K562 (cell line): ENCODE results near the gene TCF12. TPM values are rescaled to one million over a fixed set of nuclear protein-coding genes. Genes with fewer than 3 reads are reported as not detected.

Experiments used
- ATAC-seq: fragments of 200-7000 bp; cut with Tn5 transposase; 3 replicates; pipeline ENCODE4 v1.9.1; 2020; ENCODE audit warnings: moderate library complexity
- BruUV-seq: library from RNA; stranded (reverse); fragments of 400-500 nt; replicated peaks from 2 replicates; lab custom pipeline; 2021; lab: Mats Ljungman, UMichigan
- CTCF ChIA-PET: fragments of 300-600 bp; formaldehyde crosslinking; extraction: SDS; loops from one replicate; lab custom pipeline; 2021; ENCODE audit warnings: low intra/inter-chr PET ratio; lab: Yijun Ruan, JAX
- POLR2A ChIA-PET: fragments of 300-600, 350-650 bp; sonication (Branson Sonifier 250); formaldehyde crosslinking; extraction: SDS; loops from one replicate; lab custom pipeline; 2021; ENCODE audit warnings: antibody characterized with exemption, inconsistent platforms; lab: Yijun Ruan, JAX
- DNase-seq, 4 experiments: peaks; one replicate each; pipeline versions ENCODE4 v3.0.0 to v3.0.0-alpha.2; 2011 to 2018; ENCODE audit warnings: low spot score in 3 of 4, mixed read lengths in 3 of 4; ENCODE audit errors: extremely low read depth in 1 of 4
- FAIRE-seq: peaks from 2 replicates; lab custom pipeline; 2011; peaks lifted over from hg19 to GRCh38; lab: Jason Lieb, UNC
- H2AFZ ChIP-seq: 2 replicates; pipeline ENCODE4 v1.6.0; 2011; ENCODE audit warnings: low read depth, low read length, control low read depth, inconsistent platforms
- H3K27ac ChIP-seq: fragments of 200-600 bp; 3 replicates; pipeline ENCODE4 v1.8.0; 2011; ENCODE audit warnings: low read depth, mild to moderate bottlenecking, control low read depth, inconsistent platforms, low read length, moderate library complexity, mixed read lengths; ENCODE audit errors: extremely low read depth
- H3K27me3 ChIP-seq, 2 experiments: fragments of 300-600 bp in 1 of 2; 2 replicates in 1 of 2; 3 replicates in 1 of 2; pipeline versions ENCODE4 v1.6.0 to v1.8.0; 2011; ENCODE audit warnings: inconsistent platforms in 2 of 2, low read length in 2 of 2, mild to moderate bottlenecking in 1 of 2, mixed read lengths in 1 of 2, moderate library complexity in 1 of 2; ENCODE audit not compliant: control insufficient read depth in 2 of 2, insufficient read depth in 2 of 2
- H3K36me3 ChIP-seq: fragments of 300-600 bp; 3 replicates; pipeline ENCODE4 v1.8.0; 2011; ENCODE audit warnings: mild to moderate bottlenecking, low read length, inconsistent platforms; ENCODE audit not compliant: control insufficient read depth, insufficient read depth
- H3K4me1 ChIP-seq, 2 experiments: fragments of 200-600 bp in 1 of 2; replicated peaks in 1 of 2; 2 replicates in 1 of 2; 3 replicates in 1 of 2; pipeline versions ENCODE4 v1.5.1 to v1.8.0; 2011; ENCODE audit warnings: inconsistent platforms in 2 of 2, low read length in 2 of 2, mild to moderate bottlenecking in 1 of 2, mixed read lengths in 1 of 2, moderate library complexity in 1 of 2; ENCODE audit not compliant: control insufficient read depth in 2 of 2, insufficient read depth in 2 of 2
- H3K4me2 ChIP-seq: 2 replicates; pipeline ENCODE4 v1.6.1; 2011; ENCODE audit warnings: low read length, control low read depth, inconsistent platforms, mixed read lengths; ENCODE audit not compliant: insufficient read depth
- H3K4me3 ChIP-seq: fragments of 200-600 bp; sonication (generic), shearing (Covaris generic); 2 replicates; pipeline ENCODE4 v1.5.1; 2016; ENCODE audit warnings: control low read depth, inconsistent platforms
- H3K79me2 ChIP-seq: fragments of 200-600 bp; 3 replicates; pipeline ENCODE4 v1.8.0; 2011; ENCODE audit warnings: low read length, inconsistent platforms; ENCODE audit not compliant: control insufficient read depth, insufficient read depth
- H3K9ac ChIP-seq, 2 experiments: 2 replicates each; pipeline versions ENCODE4 v1.6.0 to v1.6.1; 2011; ENCODE audit warnings: low read depth in 2 of 2, low read length in 2 of 2, control low read depth in 1 of 2, inconsistent platforms in 1 of 2, mild to moderate bottlenecking in 1 of 2, mixed read lengths in 1 of 2; ENCODE audit not compliant: insufficient read depth in 1 of 2
- H3K9me1 ChIP-seq: one replicate; pipeline ENCODE4 v1.6.0; 2011; ENCODE audit warnings: inconsistent platforms, mild to moderate bottlenecking, low read length, moderate library complexity; ENCODE audit not compliant: control insufficient read depth, insufficient read depth
- H3K9me3 ChIP-seq: replicated peaks from 2 replicates; pipeline ENCODE4 v1.5.1; 2011; ENCODE audit warnings: low read depth, low read length, inconsistent platforms; ENCODE audit not compliant: control insufficient read depth, insufficient read depth
- H4K20me1 ChIP-seq: replicated peaks from 2 replicates; pipeline ENCODE4 v1.6.1; 2011; ENCODE audit warnings: low read length, inconsistent platforms, mixed read lengths; ENCODE audit not compliant: control insufficient read depth, insufficient read depth
- ARHGAP35 ChIP-seq: fragments of 450-650 bp; IDR thresholded peaks from 2 replicates; pipeline ENCODE4 v1.6.1; 2018; ENCODE audit not compliant: partially characterized antibody
- HMG20A ChIP-seq: fragments of 450-650 bp; formaldehyde crosslinking; conservative IDR thresholded peaks from 2 replicates; pipeline ENCODE4 v1.4.0; 2020; ENCODE audit warnings: mild to moderate bottlenecking, mixed read lengths
- POLR3A ChIP-seq: IDR thresholded peaks from 2 replicates; pipeline ENCODE4 v1.6.1; 2011; ENCODE audit warnings: borderline replicate concordance, mild to moderate bottlenecking, moderate library complexity; ENCODE audit not compliant: insufficient read length, insufficient read depth; ENCODE audit errors: extremely low read depth
- SMARCC2 ChIP-seq: fragments of 450-650 bp; IDR thresholded peaks from 2 replicates; pipeline ENCODE4 v1.6.1; 2017; ENCODE audit warnings: antibody characterized with exemption, moderate library complexity, mild to moderate bottlenecking, low read depth
- ZNF274 ChIP-seq: IDR thresholded peaks from 2 replicates; pipeline ENCODE4 v1.6.1; 2011; ENCODE audit warnings: low read depth, mild to moderate bottlenecking, low read length, moderate library complexity, borderline replicate concordance
- WGBS: fragments of 100-300 bp; shearing (Covaris generic); methylation state at CpG from one replicate; pipeline ENCODE4 v1.1.6; 2016; ENCODE audit warnings: low coverage, mixed read lengths; ENCODE audit not compliant: insufficient coverage; ENCODE audit errors: missing lambda C conversion rate; 5-methylcytosine and 5-hydroxymethylcytosine counted together
- in situ Hi-C: fragments of 300-500 bp; cut with MboI; formaldehyde crosslinking; loops from 4 replicates; pipeline ENCODE4 v1.15.0; 2018; ENCODE audit warnings: inconsistent platforms, mixed read lengths
- intact Hi-C: fragments of 100-400 bp; cut with micrococcal nuclease; formaldehyde crosslinking; loops from 2 replicates; pipeline ENCODE4 v1.14.2; 2022
- polyA plus RNA-seq, 8 experiments: library from polyadenylated mRNA; depleted of rRNA in 4 of 8; stranded (reverse) in 5 of 8; unstranded in 3 of 8; fragments of >200 nt; fragmentation: Nextera tagmentation in 2 of 8; fragmentation: Illumina TruSeq in 1 of 8; extraction: Ambion mirVana in 2 of 8; extraction: Trizol in 1 of 8; gene quantifications; 2 replicates each; pipeline versions ENCODE4 v1.2.1 to v1.2.3, GENCODE V29; 2011 to 2014; ENCODE audit warnings: inconsistent platforms in 1 of 8, missing spikeins in 1 of 8
- total RNA-seq, 7 experiments: library from RNA; depleted of rRNA in 6 of 7; stranded (reverse); fragments of >200 nt in 6 of 7; fragmentation: Illumina TruSeq in 2 of 7; extraction: Trizol in 2 of 7; gene quantifications; 2 replicates each; pipeline versions ENCODE4 v1.2.1 to v1.2.3, GENCODE V29; 2011 to 2021; ENCODE audit warnings: low replicate concordance in 1 of 7
- TF ChIP-seq, protein P1 (sequence below), 2 experiments: fragments of 150-350 bp in 1 of 2; IDR thresholded peaks; 2 replicates each; pipeline ENCODE4 v1.6.1; 2012 to 2016; ENCODE audit warnings: low read depth in 2 of 2, low read length in 2 of 2, mild to moderate bottlenecking in 1 of 2, moderate library complexity in 1 of 2

Gene TCF12
- total and polyA plus RNA-seq, 9 of the 15 experiments (the other 6 are each of a cell fraction or from before 2014, with no cell fraction given): 10.5 to 132 (median 52.9) TPM

DNA sequence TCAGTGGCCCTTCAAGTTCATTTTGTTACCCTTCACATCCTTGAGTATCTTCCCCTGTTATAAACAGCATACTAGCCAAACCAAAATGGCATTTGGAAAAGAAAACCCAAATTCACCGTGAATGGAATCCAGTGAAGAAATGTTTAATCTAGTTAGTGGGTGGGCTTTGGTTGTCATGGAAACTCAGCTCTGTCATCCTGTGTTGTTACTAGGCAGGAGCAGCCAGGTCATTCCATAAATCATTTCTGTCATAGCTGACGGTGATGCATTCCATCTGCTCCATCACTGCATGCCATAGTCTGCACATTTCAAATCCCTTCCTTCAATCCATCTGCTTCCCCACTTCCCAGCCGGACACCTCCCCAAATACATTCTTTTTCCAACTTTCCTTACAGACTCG is 317.4 kb downstream of the TCF12 start (continued):
- TF ChIP-seq, protein P1, sequence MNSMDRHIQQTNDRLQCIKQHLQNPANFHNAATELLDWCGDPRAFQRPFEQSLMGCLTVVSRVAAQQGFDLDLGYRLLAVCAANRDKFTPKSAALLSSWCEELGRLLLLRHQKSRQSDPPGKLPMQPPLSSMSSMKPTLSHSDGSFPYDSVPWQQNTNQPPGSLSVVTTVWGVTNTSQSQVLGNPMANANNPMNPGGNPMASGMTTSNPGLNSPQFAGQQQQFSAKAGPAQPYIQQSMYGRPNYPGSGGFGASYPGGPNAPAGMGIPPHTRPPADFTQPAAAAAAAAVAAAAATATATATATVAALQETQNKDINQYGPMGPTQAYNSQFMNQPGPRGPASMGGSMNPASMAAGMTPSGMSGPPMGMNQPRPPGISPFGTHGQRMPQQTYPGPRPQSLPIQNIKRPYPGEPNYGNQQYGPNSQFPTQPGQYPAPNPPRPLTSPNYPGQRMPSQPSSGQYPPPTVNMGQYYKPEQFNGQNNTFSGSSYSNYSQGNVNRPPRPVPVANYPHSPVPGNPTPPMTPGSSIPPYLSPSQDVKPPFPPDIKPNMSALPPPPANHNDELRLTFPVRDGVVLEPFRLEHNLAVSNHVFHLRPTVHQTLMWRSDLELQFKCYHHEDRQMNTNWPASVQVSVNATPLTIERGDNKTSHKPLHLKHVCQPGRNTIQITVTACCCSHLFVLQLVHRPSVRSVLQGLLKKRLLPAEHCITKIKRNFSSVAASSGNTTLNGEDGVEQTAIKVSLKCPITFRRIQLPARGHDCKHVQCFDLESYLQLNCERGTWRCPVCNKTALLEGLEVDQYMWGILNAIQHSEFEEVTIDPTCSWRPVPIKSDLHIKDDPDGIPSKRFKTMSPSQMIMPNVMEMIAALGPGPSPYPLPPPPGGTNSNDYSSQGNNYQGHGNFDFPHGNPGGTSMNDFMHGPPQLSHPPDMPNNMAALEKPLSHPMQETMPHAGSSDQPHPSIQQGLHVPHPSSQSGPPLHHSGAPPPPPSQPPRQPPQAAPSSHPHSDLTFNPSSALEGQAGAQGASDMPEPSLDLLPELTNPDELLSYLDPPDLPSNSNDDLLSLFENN (IDR thresholded peaks at IDR 0.05; ENCODE audit: low read depth in 2 of 2, low read length in 2 of 2): no peak
- TF ChIP-seq, all 486 proteins: peak for 5

DNA sequence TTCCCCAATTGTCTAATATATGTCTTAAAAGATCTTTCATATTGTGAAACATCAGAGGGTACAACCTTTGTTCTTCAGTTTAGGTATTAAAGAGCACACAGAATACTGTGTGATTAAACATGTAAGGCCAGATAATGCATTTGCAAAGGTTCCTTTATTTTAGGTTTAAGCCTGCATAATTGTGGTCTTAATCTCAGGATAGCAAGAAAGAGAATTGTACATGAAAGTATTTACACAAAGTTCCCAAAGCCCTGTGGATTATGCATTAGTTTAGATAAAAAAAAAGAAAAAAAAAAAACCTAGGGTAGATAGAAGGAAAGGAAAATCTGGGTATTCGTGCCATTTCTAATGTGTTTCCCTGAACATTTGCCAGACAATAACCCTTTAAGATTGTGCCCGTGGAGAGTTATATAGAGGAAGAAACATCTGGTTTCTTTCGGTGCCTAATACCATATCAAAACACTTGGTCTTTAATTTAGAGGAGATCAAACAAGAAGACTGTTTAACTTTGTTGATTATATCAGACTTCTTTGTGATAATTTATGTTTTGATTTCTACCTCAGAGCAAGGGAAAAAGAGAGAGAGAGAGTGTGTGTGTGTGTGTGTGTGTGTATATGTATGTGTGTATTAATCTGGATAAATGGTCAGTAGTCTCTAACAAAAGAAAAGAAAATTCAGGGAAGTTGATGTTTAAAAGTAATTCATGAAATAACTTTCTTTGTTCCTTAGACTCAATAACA is 318.3 kb downstream of the TCF12 start:
- Histone ChIP-seq H4K20me1 (no peaks in the 10 kb centered on the region), H3K36me3 (peaks cover 52% of the 10 kb centered on the region)
- TF ChIP-seq ARHGAP35 (no peak), ZNF274 (no peak), SMARCC2 (no peak), POLR3A (no peak), HMG20A (CRISPR knock-in tag) (no peak)
- TF ChIP-seq, all 486 proteins: peak for 0
- CTCF ChIA-PET: no interaction called here
- no peaks in the 10 kb centered on the region for H3K9me1 ChIP-seq
- no peaks in the 10 kb centered on the region for H3K9me3 ChIP-seq
- H3K9ac ChIP-seq: no peak overlapping the region
- no peaks in the 10 kb centered on the region for H3K4me1 ChIP-seq
- in situ Hi-C loops (no loop called here), intact Hi-C loops (no loop called here)
- no peaks in the 10 kb centered on the region for H3K27me3 ChIP-seq
- no peak for DNase-seq
- no peak for FAIRE-seq
- H3K4me3 ChIP-seq: no peak overlapping the region
- WGBS: 95% methylated on average over 3 of the region's 3 CpGs
- no peak overlapping the region for H3K27ac ChIP-seq
- H2AFZ ChIP-seq: no peak overlapping the region
- H3K4me2 ChIP-seq: no peak overlapping the region
- no peaks in the 10 kb centered on the region for H3K79me2 ChIP-seq
- no peak for ATAC-seq
- TSS peak; percentile 16 for BruUV-seq
- POLR2A ChIA-PET: no interaction called here
